Right atrium auricular region (tissue), 2 donors: ENCODE results near the gene TPH1. TPM values are rescaled to one million over a fixed set of nuclear protein-coding genes. Genes with fewer than 3 reads are reported as not detected.
A peak's percentile ranks its signal among the peaks of the same experiment; 100 is the strongest.

ENCODE experiments used
- DNase-seq: peaks from one replicate; pipeline ENCODE4 v3.0.0-alpha.2; 2019; ENCODE audit warnings: low spot score
- H3K27ac ChIP-seq, 2 donors: fragments of 200-600 bp; sonication (generic); 1 replicate in 1 of 2; 2 replicates in 1 of 2; pipeline ENCODE4 v1.5.1; 2016 to 2019
- H3K27me3 ChIP-seq, 2 donors: fragments of 200-600 bp; sonication (generic); one replicate each; pipeline versions ENCODE4 v1.5.1 to v1.6.0; 2017 to 2019
- H3K36me3 ChIP-seq: fragments of 200-600 bp; sonication (generic); one replicate; pipeline ENCODE4 v1.5.1; 2016
- H3K4me1 ChIP-seq, 2 donors: fragments of 200-600 bp; sonication (generic); one replicate each; pipeline versions ENCODE4 v1.5.1 to v1.6.0; 2017 to 2019
- H3K4me3 ChIP-seq, 2 donors: fragments of 200-600 bp; sonication (generic); 1 replicate in 1 of 2; 2 replicates in 1 of 2; pipeline ENCODE4 v1.5.1; 2017 to 2019; ENCODE audit warnings: mild to moderate bottlenecking in 1 of 2, moderate library complexity in 1 of 2
- H3K9me3 ChIP-seq, 2 donors: fragments of 200-600 bp; sonication (generic); one replicate each; pipeline ENCODE4 v1.5.1; 2019
- total RNA-seq, 2 donors: library from RNA; depleted of rRNA; stranded (reverse); fragments of >200 nt; gene quantifications; one replicate each; pipeline ENCODE4 v1.1.0, GENCODE V29; 2016
- TF ChIP-seq, protein P1 (sequence below), 2 donors: fragments of 200-600 bp; sonication (generic); IDR thresholded peaks; one replicate each; pipeline ENCODE4 v1.5.1; 2019; ENCODE audit warnings: antibody characterized with exemption in 2 of 2

Gene TPH1
- under 1 TPM in 1 of 2 donors, not detected in 1; 0.96 TPM for total RNA-seq

DNA sequence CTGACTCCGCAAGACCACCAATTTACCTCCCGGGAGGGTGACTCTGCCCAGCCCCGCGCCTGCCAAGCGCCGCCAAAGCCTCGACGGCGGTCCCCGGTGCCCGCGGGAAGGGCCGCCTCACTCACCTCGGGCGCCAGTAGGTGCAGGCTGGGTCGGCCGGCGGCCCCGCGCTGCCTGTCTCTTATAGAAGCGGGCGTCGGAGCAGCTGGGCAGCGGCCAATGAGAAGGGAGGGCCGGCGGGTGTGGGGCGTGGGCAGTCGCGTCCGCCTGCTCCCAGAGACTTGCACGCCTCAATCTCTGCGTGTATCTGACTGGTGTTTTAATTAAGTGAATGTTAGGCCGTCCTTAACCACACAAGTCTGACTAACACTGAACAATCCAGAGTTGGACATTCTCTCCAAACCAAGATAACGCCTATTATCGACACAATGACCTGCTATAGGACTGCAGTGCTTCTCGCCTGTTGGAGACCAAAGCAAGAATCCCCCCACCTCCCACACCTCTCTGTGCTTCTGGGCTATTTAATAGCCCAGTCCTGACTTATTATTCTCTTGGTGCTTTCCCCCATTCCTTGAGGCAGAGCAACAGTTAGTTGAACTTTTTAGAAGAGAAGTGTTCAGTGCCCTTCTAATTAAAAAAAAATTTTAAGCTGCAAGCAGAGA lies at the start of gene TPH1:
TSS of gene TPH1 (minus strand) at position 154 of the 662 bp plus-strand sequence. CDS start 5,507 bp downstream, outside the sequence.
- DNase-seq: no peak
- TF ChIP-seq, protein P1, sequence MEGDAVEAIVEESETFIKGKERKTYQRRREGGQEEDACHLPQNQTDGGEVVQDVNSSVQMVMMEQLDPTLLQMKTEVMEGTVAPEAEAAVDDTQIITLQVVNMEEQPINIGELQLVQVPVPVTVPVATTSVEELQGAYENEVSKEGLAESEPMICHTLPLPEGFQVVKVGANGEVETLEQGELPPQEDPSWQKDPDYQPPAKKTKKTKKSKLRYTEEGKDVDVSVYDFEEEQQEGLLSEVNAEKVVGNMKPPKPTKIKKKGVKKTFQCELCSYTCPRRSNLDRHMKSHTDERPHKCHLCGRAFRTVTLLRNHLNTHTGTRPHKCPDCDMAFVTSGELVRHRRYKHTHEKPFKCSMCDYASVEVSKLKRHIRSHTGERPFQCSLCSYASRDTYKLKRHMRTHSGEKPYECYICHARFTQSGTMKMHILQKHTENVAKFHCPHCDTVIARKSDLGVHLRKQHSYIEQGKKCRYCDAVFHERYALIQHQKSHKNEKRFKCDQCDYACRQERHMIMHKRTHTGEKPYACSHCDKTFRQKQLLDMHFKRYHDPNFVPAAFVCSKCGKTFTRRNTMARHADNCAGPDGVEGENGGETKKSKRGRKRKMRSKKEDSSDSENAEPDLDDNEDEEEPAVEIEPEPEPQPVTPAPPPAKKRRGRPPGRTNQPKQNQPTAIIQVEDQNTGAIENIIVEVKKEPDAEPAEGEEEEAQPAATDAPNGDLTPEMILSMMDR (IDR thresholded peaks at IDR 0.05): no peak
- Histone ChIP-seq H3K36me3 (no peaks in the 10 kb centered on the region), H3K27ac (no peak within 1 kb of the TSS), H3K4me1 (peaks cover 0 to 10% of the 10 kb centered on the region in 2 donors), H3K27me3 (peaks cover 3 to 7% of the 10 kb centered on the region in 2 donors), H3K9me3 (peaks cover 0 to 8% of the 10 kb centered on the region in 2 donors), H3K4me3 (peak within 1 kb of the TSS in 1 of 2 donors; percentile 21)

DNA sequence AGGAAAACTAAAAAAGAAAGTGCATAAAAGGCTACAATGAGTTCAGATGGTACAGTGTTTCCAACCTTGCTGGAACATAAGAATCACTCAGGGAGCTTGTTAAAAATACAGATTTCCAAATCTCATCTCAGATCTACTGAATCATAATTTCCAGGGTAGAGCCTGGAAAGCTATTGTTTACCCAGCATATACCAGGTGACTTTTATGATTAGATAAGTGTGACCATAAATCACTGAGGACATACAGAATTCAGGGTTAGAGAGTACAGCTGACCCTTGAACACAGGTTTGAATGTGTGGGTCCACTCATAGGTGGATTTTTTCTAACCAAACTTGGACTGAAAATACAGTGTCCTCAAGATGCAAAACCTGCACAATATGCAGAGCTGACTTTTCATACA lies 47.9 kb upstream of the TPH1 start:
- Histone ChIP-seq H3K27ac (no peak overlapping the region), H3K27me3 (no peaks in the 10 kb centered on the region), H3K36me3 (peaks cover 50% of the 10 kb centered on the region), H3K9me3 (no peaks in the 10 kb centered on the region), H3K4me1 (no peaks in the 10 kb centered on the region), H3K4me3 (no peak overlapping the region)
- DNase-seq: no peak
- TF ChIP-seq, protein P1 (IDR thresholded peaks at IDR 0.05): no peak

DNA sequence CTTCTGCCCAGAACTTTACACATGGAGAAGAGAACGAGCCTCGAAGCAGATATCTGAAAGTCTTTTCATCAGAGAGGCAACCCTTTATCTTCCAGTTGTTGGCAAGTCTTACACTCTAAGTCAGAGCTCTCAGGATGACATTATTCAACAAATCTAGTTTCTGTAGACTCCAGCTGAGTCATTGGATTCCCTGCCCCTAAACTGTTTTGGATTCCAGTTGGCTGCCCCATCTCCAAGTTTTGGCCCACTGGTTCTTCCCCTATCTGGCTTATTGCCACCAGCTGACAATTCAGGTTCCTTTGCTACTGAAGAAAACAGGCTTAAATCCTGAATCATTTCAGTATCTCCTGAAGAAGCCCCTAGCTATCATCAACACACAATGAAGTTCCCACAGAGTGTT lies 45.7 kb upstream of the TPH1 start:
- no peak for DNase-seq
- TF ChIP-seq, protein P1 (IDR thresholded peaks at IDR 0.05): no peak
- Histone ChIP-seq H3K4me1 (no peaks in the 10 kb centered on the region), H3K36me3 (peaks cover 72% of the 10 kb centered on the region), H3K27me3 (no peaks in the 10 kb centered on the region), H3K4me3 (no peak overlapping the region), H3K27ac (no peak overlapping the region), H3K9me3 (no peaks in the 10 kb centered on the region)

DNA sequence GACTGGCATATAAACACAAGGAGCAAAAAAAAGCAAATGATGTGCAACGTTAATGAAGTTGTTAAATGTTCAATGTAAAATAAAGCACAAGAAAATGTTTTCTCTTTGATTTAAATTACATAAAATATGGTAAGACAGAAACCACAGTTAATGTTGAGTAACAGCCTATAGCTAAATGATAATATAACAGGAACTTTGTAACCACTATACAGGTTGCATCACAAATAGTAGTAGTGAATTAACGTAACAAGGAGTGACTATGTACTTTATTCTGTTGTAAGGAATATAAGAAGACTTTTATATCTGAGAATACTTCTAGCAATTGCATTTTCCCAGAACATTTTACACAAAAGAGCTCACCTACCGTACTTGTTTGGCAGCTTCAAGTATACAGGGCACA lies 42.9 kb upstream of the TPH1 start:
- Histone ChIP-seq H3K27ac (no peak overlapping the region), H3K4me1 (no peaks in the 10 kb centered on the region), H3K4me3 (no peak overlapping the region), H3K9me3 (no peaks in the 10 kb centered on the region), H3K27me3 (no peaks in the 10 kb centered on the region), H3K36me3 (peaks cover 61% of the 10 kb centered on the region)
- TF ChIP-seq, protein P1 (IDR thresholded peaks at IDR 0.05): no peak
- DNase-seq: no peak

DNA sequence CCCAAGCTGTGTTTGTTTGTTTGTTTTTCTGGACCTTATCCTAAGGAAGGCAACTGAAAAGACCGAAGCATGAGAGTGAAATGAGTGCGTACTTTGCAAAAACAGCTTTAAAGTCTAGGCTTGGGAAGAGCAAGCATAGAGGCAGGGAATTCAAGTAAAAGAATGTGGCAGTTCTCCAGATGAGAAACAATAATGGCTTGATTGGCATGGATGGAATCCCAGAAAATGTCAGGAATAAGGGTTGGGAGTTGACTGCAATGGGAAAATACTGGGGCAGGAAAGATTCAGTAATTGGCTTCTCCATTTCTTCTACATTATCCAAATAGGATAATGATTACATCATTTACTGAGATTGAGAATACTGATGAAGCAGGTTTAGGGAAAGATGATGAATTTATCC lies 42.3 kb upstream of the TPH1 start:
- no peaks in the 10 kb centered on the region for H3K27me3 ChIP-seq
- H3K36me3 ChIP-seq: peaks cover 55% of the 10 kb centered on the region
- H3K27ac ChIP-seq: no peak overlapping the region
- H3K4me1 ChIP-seq: no peaks in the 10 kb centered on the region
- H3K9me3 ChIP-seq: no peaks in the 10 kb centered on the region
- no peak for DNase-seq
- H3K4me3 ChIP-seq: no peak overlapping the region
- TF ChIP-seq, protein P1 (IDR thresholded peaks at IDR 0.05): no peak

DNA sequence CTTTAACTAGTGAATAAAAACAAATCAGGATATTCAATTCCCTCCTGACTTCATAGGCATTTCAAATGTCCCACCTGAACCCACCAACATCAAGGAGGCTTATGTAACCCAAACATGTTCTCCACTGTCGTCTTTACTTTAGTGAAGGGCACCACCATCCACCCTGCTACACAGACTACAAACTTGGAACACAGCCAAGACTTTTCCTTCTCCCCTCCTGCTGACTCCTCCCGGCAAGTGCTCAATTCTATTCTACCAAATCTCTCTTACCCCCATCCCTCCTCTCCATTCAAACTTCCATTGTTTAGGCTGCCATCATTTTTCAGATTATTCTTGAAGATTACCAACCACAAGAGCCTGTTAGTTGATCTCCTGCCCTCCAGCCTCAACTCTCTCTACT lies 35.5 kb upstream of the TPH1 start:
- Histone ChIP-seq H3K27ac (no peak overlapping the region), H3K4me1 (no peaks in the 10 kb centered on the region), H3K9me3 (no peaks in the 10 kb centered on the region), H3K36me3 (peaks cover 32% of the 10 kb centered on the region), H3K4me3 (no peak overlapping the region), H3K27me3 (no peaks in the 10 kb centered on the region)
- TF ChIP-seq, protein P1 (IDR thresholded peaks at IDR 0.05): no peak
- no peak for DNase-seq
